Ecto neural progenitor cell (in vitro differentiated cells): ENCODE data around the gene FADS2.

Experiments used
- DNase-seq: peaks from one replicate; pipeline ENCODE4 v3.0.0-alpha.2; 2018; ENCODE audit warnings: low spot score

Gene FADS2

DNA sequence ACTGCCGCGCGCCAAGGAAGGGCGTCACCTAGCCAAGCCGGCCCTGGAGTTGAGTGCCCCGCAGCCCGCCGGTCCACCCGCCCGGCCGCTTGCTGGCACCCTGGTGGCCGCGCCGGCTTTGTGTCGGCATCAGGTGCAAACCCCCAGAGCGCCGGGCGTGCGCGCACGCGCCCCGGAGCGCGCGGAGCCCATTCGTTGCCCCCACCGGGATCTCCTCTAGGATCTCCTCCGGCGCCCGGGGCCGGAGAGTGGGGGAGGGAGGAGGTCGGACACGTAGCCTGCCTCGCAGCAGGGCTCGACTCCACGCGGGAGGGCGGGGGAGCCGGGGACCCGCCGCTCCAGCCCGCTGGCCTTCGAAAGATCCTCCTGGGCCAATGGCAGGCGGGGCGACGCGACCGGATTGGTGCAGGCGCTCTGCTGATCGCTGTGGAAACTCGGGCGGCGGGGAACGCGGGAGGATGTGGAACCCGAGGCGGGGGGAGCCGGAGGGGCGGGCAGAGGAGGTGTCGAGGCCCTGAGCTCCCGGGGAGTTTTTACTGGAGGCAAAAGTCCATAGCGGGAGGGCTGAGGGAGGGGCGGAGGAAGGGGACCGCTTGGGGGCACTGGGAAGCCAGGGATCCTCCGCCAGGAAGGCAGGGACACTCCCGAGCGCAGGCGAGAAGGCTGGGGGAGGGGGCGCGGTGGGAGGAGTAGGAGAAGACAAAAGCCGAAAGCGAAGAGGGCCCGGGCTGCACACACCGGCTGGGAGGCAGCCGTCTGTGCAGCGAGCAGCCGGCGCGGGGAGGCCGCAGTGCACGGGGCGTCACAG is at the start of gene FADS2:
Gene FADS2, plus strand, starts transcription at position 730 of the 808 bp plus-strand sequence. CDS start 91 bp downstream, outside the sequence.
- peak; percentile 98 for DNase-seq

GRCh38 chr11:61778357-61778886 is 49.7 kb upstream of the FADS2 start:
- no peak for DNase-seq

DNA sequence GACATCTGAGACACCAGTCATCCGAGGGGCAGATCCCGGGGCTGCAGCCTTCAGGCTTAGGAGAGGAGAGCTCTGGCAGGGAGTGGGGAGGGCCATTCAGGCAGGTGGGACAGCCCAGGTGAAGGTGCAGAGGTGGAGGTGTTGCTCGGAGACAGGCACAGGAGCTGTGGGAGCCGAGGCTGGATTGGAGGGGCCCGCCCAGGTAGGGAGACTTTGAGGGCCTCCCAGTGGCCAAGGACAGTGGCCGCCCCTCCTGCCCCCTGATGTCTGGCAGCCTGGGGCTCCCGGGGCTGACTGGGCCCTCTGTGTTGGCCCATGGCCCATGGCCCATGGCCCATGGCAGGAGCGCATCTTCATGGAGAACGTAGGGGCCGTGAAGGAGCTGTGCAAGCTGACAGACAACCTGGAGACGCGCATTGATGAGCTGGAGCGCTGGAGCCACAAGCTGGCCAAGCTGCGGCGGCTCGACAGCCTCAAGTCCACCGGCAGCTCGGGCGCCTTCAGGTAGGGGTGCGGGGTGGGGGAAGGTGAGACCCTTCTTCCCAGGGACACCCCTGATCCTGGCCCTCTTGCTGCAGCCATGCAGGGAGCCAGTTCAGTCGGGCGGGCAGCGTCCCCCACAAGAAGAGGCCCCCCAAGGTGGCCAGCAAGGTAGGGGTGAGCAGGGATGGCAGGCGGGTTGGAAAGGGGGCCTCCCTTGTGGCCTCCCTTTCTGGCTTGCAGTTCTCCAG is 49.0 kb upstream of the FADS2 start:
- no peak for DNase-seq

DNA sequence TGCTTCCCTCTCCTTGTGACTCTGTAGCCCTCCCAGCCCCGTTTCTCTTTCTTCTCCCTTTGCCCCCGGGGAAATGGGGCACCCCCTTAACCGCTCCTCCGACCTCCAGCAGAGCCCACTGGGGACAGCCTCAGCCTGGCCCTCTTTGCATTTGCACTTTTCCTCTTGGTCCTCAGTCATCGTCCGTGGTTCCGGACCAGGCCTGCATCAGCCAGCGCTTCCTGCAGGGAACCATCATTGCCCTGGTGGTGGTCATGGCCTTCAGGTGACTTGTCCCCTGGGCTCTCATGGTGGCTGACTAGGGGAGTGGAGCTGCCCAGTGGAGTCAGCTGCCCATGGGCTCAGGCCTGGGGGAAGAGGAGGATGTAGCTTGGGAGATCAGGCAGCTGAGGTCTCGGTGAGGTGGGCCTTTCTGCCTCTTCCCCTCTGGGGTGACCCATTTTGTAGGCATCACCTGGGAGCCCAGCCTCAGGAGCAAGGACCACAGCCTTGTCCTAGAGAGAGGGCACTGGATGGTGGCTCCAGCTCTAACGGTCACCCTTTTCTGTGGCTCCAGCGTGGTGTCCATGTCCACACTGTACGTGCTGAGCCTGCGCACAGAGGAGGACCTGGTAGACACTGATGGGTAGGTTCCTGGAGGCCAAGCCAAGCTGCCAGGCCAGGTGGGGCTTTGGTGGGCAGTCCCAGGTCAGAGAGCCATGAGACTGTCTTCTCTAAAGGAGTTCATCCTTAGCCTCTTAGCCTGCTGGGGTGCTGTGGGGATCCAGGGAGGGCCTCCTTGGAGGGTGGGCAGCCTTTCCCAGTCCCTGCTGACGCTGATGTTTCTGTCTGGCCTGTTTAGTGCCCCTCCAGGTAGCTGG is 48.2 kb upstream of the FADS2 start:
- no peak for DNase-seq

GRCh38 chr11:61780581-61781162 is 47.4 kb upstream of the FADS2 start:
- DNase-seq = no peak

- DNase-seq = no peak
Measured at GRCh38 chr11:61781585-61781984, 46.5 kb upstream of the FADS2 start.

- DNase-seq = no peak
Measured at GRCh38 chr11:61782299-61782698, 45.8 kb upstream of the FADS2 start.

DNA sequence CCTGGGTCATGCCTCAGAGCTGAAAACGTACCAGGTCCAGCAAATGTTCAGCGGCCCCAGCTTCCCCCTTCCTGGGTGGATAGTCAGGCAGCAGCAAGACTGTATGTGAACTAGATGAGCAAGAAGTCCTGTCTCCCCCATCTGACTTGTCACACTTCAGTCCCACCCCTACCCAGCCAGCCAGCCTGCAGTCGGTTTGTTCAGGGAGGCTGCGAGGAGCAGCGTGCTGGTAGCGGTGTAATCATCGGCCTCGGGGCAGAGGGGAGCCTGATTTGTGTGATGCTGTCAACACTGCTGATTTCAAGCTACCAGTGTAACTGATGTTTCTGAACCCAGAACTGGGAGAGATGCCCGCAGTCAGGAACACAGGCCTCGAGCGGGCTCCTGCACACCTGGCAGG is 45.3 kb upstream of the FADS2 start:
- no peak for DNase-seq

- no peak for DNase-seq
Measured at GRCh38 chr11:61783717-61784505, 44.2 kb upstream of the FADS2 start.

DNA sequence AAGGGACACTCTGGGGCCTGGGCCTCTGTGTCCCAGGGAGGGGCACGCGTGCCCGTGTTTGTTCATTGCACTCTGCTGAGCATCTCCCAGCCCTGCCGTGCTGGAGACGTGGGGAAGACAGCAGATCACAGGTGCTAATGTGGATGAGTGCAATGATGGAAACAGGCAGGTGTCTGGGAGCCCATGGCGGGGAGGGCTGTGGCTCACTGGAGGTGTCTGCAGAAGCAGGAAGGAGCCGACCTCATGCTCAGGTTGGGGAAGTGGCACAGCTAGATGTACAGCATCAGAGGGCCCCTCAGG is 43.6 kb upstream of the FADS2 start:
- DNase-seq = no peak

- DNase-seq = no peak
Measured at GRCh38 chr11:61785837-61786402, 42.2 kb upstream of the FADS2 start.

DNA sequence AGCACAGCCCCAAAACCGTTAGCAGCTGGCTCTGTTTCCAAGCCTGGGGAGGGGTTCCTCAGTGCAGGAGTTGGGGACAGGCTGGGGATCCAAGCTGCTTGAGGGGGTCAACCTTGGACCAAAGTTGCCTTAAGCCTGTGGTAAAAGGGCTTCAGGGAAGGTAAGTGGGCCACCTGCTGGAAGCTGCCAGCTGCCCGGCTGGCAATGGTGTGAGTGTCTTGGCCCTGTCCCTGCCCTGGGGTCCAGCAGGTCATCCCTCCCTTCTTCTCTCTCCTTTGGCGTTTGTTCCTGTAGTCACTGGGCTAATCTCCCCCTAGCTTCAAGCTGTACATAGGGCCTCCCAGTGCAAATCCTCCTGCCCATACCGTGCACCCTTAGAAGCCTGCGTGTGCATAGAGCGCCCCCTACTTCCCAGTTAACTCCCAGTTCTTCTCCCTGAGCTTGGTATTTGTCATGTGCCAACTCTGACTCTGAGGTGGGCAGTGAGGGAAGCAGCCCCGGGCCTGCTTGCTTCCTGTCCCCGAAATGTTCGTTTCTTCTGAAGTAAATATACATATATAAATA is 40.1 kb upstream of the FADS2 start:
- no peak for DNase-seq

DNA sequence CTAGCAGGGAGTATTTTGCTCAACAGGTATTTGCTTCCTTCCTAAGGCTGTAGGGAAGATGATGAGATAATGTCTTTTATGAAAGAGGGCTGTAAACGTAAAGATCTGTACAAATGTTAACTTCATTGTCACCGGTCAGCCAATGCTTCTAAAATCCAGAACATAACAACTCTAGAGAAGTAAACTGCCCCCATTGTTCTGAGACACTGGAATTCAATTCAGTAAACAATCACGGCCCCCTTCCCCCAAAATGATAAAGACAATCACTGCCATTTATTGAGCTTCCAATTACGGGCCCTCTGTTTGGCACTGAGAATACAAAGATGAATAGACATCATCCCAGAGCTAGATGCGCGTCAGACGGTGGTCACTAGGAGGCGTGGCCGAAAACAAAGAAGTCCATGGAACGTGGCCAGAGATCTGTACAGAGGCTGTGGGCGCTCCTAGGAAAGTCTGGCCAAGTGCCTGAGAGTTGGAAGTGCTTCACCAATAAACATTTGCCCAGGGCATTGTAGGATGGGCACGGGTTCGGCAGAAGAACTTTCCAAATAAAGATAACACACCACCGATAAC is 36.3 kb upstream of the FADS2 start:
- DNase-seq = peak; percentile 71

GRCh38 chr11:61792310-61793082 is 35.6 kb upstream of the FADS2 start, which contains the start of the genes FEN1 and TMEM258:
FEN1 (plus strand) TSS chr11:61792911; CDS start chr11:61795362, 2,451 bp downstream.
TMEM258 (minus strand) TSS chr11:61792599; CDS start chr11:61792558, 41 bp downstream.
- peak; percentile 96 for DNase-seq

GRCh38 chr11:61793083-61793828 is 34.8 kb upstream of the FADS2 start:
- no peak for DNase-seq

DNA sequence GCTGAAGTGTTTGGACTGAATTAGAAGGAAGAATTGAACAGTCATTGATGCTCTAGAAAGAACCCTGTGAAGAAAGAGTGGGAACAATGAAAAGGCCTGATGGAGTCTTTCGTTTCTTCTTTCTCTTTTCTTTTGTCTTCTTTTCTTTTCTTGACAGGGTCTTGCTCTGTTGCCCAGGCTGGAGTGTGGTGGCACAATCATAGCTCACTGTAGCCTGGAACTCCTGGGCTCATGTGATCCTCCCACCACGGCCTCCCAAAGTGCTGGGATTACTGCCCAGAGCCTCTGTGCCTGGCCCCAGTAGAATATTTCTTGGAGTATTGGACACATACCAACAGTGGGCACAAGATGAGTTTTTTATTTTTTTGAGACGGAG is 34.3 kb upstream of the FADS2 start:
- no peak for DNase-seq

DNA sequence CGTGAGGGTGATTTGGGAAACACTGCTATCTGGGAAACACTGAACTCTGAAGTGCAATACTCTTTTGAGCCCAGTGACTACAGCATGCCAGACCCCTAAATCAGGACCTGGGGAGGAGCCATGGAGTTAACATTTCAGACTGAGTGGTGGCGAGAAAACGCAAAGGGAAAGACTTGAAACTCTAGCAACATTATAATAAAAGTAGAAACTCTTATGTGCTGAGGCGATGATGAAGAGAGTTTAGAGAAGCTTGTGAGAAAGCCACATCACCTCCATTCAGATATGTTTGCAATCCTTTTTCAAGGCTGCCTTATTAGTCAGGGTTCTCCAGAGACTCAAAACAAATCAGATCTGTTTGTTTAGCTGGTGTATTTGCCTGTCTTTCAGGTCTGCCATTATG is 33.5 kb upstream of the FADS2 start:
- DNase-seq = no peak

DNA sequence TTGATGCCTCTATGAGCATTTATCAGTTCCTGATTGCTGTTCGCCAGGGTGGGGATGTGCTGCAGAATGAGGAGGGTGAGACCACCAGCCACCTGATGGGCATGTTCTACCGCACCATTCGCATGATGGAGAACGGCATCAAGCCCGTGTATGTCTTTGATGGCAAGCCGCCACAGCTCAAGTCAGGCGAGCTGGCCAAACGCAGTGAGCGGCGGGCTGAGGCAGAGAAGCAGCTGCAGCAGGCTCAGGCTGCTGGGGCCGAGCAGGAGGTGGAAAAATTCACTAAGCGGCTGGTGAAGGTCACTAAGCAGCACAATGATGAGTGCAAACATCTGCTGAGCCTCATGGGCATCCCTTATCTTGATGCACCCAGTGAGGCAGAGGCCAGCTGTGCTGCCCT is 32.6 kb upstream of the FADS2 start:
- DNase-seq = no peak
